SKM-1 treated with dmso at 0.1 percent for 144 hours (cell line): Measurements from ENCODE around the gene INPP4B.
"Not testable (repeated sequence)": the region's sequence is repeated elsewhere in the genome, so short reads cannot be mapped to it uniquely, and the experiment has no call there.

Source experiments
- DNase-seq: peaks from one replicate; lab custom pipeline; 2025; ENCODE audit not compliant: unreplicated experiment; lab: John Stamatoyannopoulos, UW

The INPP4B gene

DNA sequence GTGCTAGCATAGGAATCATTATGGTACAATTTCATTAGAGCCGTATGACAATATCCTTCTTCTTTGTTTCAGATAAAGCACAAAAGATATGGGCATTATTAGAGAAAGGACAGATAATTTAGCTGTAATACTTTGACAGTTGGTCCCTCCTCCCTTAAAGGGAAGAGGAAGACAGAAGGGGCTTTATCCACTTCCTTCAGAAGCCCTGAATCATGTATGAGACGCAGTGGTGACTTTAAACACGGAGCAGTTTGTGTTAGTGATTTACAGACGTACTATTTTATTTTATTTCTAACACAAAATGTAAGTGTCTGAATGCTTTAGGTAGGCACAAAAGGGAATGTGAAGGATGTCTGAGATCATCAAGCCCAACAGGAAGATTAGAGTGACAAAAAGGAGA lies 742.1 kb downstream of the INPP4B start:
- DNase-seq, result no peak

DNA sequence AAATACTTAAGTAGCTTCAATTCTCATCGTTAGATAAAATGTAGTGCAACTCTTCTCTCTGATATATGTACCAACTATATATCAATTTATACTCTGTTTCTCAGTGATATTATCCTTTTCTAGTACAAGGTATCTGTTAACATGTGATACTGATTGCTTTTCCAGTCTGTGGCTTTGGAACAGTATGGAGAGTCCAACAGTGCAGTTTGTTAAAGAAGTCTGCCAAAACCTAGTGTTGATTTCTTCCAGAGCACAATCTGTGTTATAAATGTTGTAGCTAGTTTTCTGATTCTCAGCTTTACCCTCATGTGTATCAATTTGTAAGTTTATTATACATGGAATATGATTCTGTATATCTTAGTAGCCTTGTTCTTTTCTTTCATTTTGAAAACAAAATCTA lies 744.7 kb downstream of the INPP4B start:
- no peak for DNase-seq

DNA sequence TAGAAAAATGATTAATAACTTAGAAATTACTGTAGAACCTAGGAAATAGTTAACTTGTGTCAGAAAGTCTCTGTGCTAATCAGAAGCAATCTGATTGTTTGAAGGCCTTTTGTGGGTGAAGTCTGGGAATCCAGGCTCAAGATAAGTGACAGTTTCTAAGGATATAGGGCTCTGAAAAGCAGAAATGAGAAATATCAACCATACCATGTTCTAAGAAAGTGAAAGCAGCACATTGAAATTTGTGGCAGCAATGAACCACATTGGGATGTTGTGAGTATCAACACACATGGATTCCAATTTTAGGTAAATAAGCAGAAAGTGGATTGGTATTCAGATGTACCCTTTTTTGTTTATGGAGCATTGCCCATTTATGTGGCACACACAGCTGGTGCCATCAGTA lies 745.2 kb downstream of the INPP4B start:
- DNase-seq, result no peak

DNA sequence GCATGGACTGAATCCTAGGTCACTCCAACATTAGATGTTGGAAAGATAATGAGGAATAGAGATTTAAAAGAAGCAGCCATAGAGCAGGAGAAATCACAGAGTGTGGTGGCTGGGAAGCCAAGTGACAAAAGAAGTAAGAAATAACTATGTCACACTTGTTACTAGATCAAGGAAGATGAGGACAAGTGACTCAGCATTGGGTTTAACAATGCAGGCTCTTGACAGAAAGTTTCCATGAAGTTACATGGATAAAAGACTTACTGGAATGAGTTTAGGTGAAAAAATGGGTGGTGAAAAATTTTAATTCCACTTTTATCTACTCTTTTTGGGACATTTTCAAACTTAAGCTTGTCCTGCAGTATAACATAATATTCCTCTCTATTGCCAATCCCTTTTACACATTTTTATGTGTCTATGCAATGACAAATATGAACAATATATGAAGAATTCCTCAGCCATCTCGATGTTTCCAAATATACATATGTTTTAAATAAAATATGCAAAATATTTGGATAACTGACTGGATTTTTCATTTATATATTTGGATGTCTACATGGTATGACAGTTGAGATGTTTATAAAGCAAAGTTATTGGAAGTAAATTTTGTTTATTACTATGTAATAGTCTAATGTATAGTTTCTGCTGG lies 747.1 kb downstream of the INPP4B start:
- DNase-seq, result no peak

DNA sequence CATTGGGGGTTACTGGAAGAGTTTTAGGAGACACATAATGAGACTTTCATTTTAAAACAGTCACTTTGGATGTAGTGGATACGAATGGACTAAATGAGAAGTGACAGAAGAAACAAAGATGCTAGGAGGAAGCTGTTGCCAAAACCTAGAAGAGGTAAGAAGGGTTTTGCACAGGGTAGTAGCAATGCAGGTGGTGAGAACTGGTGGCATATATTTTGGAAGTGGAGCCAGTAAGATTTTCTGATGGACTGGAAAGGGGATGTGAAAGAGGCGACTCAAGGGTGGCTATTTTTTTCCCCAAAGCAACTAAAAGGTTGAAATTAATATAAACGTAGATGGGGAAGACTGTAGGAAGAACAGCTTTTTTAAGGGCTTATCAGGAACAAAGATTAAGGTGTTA lies 747.7 kb downstream of the INPP4B start:
- no peak for DNase-seq

DNA sequence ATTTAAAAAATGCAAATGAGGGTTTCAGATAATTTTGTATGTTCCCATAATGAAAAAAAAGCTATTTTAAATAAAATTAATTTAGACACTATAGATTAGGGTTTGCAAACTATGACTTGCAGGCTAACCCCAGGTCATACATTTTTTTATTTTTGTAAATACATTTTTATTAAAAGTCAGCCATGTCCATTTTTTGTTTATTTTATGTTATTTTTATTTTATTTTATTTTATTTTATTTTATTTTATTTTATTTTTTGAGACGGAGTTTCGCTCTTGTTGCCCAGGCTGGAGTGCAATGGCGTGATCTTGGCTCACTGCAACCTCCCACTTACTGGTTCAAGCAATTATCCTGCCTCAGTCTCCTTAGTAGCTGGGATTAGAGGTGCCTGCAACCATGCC lies 749.1 kb downstream of the INPP4B start:
- no peak for DNase-seq

DNA sequence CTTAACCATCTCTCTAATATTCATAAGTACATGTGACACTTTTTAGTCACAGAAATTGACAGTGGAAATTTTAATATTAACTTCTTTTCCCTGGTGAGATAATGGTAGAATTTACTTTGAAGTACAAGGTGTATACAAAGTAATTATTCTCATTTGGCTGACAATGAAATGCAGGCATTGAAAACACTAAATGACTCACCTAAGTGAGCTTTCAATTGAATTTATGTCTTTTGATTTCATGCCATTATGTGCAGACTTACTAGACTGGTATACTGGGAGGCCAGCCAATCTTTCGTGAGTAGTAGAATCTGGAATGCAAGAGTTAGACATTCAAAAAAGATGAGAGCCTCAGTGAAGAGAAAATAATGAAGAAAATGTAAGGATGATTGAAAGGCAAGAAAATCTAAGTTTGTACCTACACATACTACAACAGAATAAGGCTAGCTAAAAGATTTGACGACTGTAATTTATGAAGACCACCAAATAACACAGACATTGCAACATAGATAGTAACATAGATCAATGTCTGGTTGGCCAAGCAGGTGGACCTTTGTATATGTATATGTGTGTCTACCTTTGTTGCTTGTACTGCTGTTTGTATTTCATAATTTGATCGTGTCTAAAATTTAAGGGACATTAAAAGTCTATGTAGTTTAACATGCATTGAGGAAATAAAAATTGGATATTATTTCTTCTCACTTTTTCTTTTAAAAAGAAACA lies 750.1 kb downstream of the INPP4B start:
- DNase-seq, result no peak

DNA sequence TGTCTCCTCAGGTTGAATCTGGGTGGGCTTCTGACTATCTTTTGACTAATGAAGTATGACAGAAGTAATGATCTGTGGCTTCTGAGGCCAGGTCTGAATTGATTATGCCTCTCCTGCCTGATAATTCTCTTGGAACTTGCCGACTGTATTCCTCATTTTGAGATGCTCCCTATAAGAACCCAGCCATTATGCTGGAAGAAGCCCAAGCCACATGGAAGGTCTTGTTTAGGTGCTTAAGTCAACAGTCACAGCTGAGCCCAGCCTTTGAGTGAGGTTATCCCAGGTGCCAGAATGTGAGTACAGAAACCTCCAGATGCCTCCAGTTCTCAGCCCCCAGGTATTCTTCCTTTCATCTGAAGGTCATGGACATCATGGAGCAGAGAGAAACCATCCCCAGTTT lies 753.2 kb downstream of the INPP4B start:
- no peak for DNase-seq

DNA sequence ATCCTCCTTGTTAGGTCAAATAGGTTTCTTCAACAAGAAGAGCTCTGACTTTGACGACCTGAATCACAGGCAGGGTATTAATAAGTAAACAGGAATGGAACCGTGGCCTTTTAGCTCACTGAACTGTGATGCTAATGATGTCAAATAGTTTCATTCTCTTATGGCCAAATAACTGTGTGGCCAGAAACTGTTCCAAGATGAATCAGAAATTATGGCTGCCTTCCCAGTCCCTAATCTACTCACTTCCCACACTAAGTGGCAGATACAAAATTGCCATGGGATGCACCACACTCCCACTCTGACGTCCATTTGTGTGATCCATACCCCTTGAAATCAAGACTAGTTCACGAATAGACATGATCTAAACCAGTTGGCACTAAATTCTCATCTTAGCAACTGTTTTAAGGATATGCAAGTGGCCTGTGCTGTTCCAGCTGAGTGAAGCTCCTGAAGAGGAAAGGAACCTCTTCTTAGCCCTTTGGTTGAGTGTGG lies 754.4 kb downstream of the INPP4B start:
- no peak for DNase-seq

DNA sequence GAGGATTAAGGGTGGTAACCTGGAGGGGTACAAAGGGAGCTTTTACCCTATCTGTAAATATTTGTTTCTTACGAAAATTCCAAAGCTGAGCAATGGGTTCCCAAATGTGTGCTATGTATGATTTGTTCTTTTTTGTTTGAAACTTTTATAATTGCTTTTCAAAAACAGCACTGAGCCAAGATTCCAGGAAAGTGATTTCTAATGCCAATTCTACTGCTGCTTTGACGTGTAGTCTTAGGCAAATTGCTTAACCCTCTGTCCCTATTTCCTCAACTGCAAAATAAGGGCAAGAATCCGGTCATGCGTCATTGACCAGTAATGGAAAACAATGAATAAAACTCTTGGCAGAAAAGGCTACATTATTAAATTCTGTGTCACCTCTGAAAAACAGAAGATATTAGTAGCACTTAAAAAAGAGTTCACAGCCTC lies 755.0 kb downstream of the INPP4B start:
- no peak for DNase-seq

DNA sequence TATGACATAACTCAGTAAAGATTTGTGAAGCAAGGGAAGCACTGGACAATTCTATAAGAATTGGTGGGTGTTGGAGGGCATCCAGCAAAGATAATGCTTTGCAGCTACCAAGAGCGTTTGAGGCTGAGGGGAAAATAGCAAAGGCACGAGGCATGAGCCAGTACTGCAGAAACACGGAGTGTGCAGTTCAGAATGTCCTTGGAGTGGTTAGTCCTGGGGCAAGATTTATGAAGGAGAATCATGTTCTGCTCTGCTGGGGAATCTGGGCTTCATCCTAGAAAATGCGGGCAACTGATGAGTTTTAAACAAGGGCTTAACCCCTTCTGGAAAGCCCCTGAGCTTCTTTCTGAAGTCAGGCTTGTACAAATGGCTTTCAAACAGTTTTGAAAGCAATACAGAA lies 757.2 kb downstream of the INPP4B start:
- no peak for DNase-seq

DNA sequence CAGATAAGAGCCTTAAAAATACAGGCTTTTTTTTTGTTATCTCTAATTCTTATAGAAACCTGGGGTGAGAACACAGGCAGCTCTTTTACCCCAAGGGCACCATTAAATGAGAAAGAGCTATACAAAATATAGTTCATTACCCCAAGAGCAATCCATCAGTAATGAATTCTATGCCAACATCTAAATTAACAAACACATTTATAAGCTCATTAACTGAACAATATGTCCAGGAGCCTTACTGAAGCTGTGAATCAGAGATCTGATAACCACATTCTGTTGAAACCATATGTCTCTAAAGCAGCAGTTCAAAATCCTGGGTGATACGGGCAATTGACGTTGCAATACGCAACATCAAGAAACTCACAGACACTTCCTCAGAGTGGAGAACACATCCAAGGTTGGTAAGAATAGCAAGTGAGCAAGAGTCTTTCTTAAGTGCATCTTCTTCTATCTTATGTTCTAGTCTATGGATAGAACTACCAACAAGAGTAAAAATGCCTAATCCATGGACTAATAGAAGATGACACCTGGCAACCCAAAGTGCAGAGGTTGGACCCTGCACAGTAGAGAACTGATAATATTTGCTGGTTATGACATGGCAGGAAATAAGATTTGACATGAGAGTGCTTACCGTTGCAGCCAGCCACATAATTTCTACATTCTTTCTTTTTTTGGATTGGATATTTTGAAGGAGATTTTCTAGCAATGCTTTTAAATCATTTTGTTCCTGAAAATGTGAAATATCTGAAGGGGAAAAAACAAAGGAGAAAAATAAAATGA lies 760.4 kb downstream of the INPP4B start:
- no peak for DNase-seq

DNA sequence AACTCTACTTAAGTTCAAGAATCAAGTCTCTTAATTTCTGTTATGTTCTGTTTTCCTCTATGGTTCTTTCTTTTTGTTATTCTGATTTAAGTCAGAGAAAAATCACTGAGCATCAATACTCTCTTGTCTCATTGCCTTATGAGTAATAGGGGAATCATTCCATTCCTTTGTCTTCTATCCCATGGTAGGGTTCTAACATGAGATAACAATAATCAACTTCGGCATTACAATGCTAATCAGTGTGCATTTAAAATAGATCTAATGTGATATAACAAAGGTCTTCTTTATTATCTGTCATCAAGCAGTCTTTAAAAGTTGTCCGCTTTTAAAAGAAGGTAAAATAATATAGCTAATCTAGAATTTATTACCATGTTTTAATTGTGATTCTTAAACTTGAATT lies 762.8 kb downstream of the INPP4B start:
- no peak for DNase-seq

DNA sequence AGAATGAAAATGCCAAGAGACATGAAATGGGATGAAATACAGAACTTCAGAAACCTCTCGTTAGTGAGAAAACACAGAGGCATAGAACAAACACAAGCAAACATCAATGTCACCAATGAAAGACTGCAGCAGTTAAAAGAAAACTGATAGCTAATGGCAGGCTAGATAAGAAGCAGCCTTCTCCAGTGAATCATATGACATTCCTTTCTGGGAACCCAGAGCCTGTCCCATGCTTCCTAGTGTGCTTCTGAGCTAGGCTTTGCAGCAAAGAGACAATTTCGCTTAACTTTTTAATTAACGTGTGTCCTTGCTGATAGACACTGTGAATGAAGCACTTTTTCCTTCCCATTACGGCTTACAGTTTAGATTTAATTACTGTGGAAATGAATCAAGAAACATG lies 765.1 kb downstream of the INPP4B start:
- no peak for DNase-seq

DNA sequence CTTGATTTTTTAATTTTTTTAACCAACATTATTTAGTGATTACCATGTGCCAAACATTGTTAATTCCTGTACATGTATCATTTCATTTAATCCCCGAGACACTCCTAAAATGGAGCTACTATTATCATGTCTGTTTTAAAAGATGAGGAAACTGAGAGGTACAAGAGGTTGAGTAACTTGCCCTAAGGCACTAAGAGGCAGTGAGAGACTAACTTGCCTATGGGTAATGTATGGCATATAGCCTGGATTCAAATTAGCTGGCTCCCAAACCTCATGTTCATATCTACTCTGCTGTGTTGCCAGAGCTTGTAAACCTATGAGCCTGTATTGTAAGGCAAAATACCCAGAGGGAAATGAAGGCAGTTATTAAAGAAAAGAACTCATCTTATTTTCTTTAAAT lies 766.1 kb downstream of the INPP4B start:
- no peak for DNase-seq

DNA sequence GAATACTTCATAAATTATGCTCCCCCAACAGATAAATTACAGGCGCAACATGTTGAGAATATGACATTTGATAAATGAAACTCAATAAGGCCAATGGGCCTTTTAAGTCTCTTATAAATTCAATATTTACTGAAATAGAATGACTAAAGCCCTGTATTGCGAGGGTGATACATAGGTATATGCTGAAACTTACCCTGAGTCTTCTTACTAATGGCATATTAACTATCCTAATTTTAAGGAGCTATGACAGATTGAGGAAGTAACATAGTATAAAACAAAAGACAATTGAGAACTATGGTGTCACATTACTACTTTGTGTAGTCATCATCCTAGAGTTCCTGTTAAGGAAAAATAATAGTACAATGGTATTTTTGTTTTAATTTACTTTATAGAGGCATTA lies 769.1 kb downstream of the INPP4B start:
- DNase-seq, result no peak

DNA sequence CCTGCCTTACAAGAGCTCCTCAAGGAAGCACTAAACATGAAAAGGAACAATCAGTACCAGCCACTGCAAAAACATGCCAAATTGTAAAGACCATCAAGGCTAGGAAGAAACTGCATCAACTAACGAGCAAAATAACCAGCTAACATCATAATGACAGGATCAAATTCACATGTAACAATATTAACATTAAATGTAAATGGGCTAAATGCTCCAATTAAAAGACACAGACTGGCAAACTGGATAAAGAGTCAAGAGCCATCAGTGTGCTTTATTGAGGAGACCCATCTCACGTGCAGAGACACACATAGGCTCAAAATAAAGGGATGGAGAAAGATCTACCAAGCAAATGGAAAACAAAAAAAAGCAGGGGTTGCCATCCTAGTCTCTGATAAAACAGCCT lies 777.8 kb downstream of the INPP4B start:
- DNase-seq, result not testable (repeated sequence)

DNA sequence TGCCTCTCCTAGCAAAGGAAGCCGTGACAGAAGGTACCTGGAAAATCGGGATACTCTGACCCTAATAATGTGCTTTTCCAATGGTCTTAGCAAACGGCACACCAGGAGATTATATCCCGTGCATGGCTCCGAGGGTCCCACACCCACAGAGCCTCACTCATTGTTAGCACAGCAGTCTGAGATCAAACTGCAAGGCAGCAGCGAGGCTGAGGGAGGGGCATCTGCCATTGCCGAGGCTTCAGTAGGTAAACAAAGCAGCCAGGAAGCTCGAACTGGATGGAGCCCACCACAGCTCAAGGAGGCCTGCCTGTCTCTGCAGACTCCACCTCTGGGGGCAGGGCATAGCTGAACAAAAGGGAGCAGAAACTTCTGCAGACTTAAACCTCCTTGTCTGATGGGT lies 779.5 kb downstream of the INPP4B start:
- not testable (repeated sequence) for DNase-seq

DNA sequence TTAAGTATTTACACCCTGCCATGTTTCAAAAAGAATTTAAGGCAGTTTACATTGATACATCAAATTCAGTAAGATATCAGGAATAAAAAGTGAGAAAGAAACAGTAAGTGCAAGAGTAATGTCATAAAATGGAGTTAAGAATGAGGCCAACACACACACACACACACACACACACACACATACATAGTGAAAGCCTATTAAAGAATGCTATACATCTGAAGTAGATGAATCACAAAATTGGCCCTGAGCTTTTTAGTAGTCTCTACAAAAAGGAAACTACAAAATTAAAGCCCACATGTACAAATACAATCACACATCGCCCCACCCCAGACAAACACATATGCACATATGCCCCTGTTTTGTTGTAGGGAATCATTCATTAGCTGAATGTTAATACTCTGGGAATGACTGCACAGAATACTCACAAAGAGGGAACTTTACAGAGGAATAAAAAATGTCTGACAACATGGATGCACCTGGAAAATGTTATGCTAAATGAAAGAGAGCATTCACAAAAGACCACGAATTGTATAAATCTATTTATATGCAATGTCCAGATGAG lies 780.9 kb downstream of the INPP4B start:
- no peak for DNase-seq

DNA sequence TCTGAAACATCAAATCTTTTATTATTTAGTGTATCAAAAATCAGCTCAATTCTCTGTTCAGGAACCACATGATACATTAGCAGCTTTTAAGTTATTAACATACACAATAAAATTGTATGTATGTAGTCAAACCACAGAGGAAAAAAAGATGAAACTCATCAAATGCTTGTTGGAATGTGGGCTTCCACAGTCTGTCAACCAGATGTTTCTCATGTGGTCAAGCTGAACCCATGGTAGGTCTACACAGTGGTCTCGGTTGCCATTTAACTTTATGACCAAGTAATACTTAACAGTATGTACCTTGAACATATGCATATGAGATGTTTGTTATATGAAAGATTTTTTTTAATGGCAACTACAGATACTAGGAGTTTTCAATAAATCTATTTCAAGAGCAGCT lies 781.9 kb downstream of the INPP4B start:
- no peak for DNase-seq

DNA sequence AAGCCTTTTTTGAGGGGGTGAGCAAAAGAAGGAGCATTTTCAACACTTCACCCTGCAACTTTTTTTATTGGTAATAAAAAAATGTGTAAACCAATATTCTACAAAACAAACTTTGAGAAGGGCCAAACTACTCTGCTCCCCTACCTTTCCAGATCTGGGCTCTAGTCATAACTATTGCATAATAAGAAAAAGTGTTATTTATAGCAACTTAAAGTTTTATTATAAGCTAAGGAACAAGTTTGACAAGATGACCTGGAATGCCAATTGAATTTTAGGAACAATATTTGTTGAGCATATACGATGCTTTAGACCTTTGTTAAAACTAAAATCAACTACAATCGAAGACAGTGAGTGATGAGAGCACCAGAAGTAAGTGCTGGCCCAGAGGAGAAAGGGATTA lies 800.1 kb downstream of the INPP4B start:
- no peak for DNase-seq

DNA sequence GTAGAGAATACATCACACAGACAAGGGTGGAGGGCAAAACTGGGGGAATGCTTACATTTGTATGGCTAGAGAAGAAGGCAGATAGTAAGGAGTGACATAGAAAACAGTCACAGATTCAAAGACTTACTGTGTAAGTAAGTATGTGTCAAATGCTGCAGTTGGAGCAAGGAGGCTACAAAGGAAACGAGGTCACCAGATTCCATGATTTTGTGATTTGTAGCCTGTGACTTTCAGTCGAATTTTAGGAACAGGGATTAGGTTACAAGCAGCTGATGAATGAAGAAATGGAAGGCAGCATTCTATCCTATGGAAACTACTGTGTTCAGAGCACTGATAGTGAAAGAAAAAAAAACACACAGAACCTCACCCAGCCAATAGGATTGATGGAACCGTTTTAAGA lies 801.8 kb downstream of the INPP4B start:
- DNase-seq, result no peak
